Neural crest cell (in vitro differentiated cells): ENCODE results near the gene VPS13C. TPM values are rescaled to one million over a fixed set of nuclear protein-coding genes. Genes with fewer than 3 reads are reported as not detected.

Experiments
- DNase-seq: peaks from one replicate; pipeline ENCODE4 v3.0.0; 2021; ENCODE audit warnings: low read depth, mixed read lengths, low spot score
- H3K27ac Mint-ChIP-seq: one replicate; pipeline ENCODE4 v1.8.0; 2021; ENCODE audit warnings: mild to moderate bottlenecking, mixed read lengths; ENCODE audit not compliant: unreplicated experiment
- H3K27me3 Mint-ChIP-seq: 2 replicates; pipeline ENCODE4 v1.8.0; 2021; ENCODE audit warnings: low read depth, mild to moderate bottlenecking, mixed read lengths
- H3K36me3 Mint-ChIP-seq: 2 replicates; pipeline ENCODE4 v1.8.0; 2021; ENCODE audit warnings: low read depth, mild to moderate bottlenecking, mixed read lengths
- H3K4me1 Mint-ChIP-seq: 2 replicates; pipeline ENCODE4 v1.8.0; 2021; ENCODE audit warnings: mixed read lengths
- H3K4me3 Mint-ChIP-seq: one replicate; pipeline ENCODE4 v1.8.0; 2021; ENCODE audit warnings: mild to moderate bottlenecking, mixed read lengths
- H3K9me3 Mint-ChIP-seq: 2 replicates; pipeline ENCODE4 v1.8.0; 2021; ENCODE audit warnings: mixed read lengths
- CTCF ChIP-seq: fragments of 200-600 bp; sonication (generic); conservative IDR thresholded peaks from 2 replicates; pipeline ENCODE4 v1.5.0; 2021; ENCODE audit warnings: antibody characterized with exemption, mild to moderate bottlenecking
- long read RNA-seq: library from polyadenylated mRNA; unstranded; transcript quantifications from one replicate; pipeline ENCODE4 v2.0.0, GENCODE V29; 2020
- total RNA-seq: library from RNA; stranded (reverse); gene quantifications from 2 replicates; pipeline ENCODE4 v1.2.1, GENCODE V29; 2021

The VPS13C gene
- 31.5 and 33.1 TPM in 2 replicates for total RNA-seq
- long read RNA-seq, partial matches to known transcripts: 45 of 50 reads
- long read RNA-seq, other reads (novel, unspliced or antisense): 5 of 50 reads

- H3K4me3 Mint-ChIP-seq: peak within 1 kb of the TSS; percentile 92
- peak; percentile 82 for TF ChIP-seq CTCF
- H3K27ac Mint-ChIP-seq: peak within 1 kb of the TSS; percentile 9
- peaks cover 32% of the 10 kb centered on the region for H3K4me1 Mint-ChIP-seq
- H3K27me3 Mint-ChIP-seq: peaks cover 55% of the 10 kb centered on the region
- no peaks in the 10 kb centered on the region for H3K36me3 Mint-ChIP-seq
- DNase-seq: peak; percentile 85
- no peaks in the 10 kb centered on the region for H3K9me3 Mint-ChIP-seq
Measured at GRCh38 chr15:62060113-62060895, at the start of gene VPS13C. Gene VPS13C, minus strand, starts transcription at chr15:62060447. Its CDS starts 73 bp downstream, at chr15:62060374.

GRCh38 chr15:62109437-62109836, 49.2 kb upstream of the VPS13C start:
- no peak for DNase-seq
- TF ChIP-seq CTCF: no peak
- Mint-ChIP-seq H3K27me3 (no peaks in the 10 kb centered on the region), H3K4me1 (no peaks in the 10 kb centered on the region), H3K36me3 (no peaks in the 10 kb centered on the region), H3K4me3 (no peak overlapping the region), H3K27ac (no peak overlapping the region), H3K9me3 (no peaks in the 10 kb centered on the region)

GRCh38 chr15:62108411-62108810, 48.2 kb upstream of the VPS13C start:
- no peak for DNase-seq
- Mint-ChIP-seq H3K4me3 (no peak overlapping the region), H3K27ac (peak overlapping the region; percentile 45), H3K36me3 (no peaks in the 10 kb centered on the region), H3K27me3 (no peaks in the 10 kb centered on the region), H3K9me3 (no peaks in the 10 kb centered on the region), H3K4me1 (no peaks in the 10 kb centered on the region)
- TF ChIP-seq CTCF: no peak

GRCh38 chr15:62107571-62108121, 47.4 kb upstream of the VPS13C start:
- H3K9me3 Mint-ChIP-seq: no peaks in the 10 kb centered on the region
- H3K4me3 Mint-ChIP-seq: no peak overlapping the region
- H3K36me3 Mint-ChIP-seq: no peaks in the 10 kb centered on the region
- H3K27ac Mint-ChIP-seq: no peak overlapping the region
- DNase-seq: no peak
- TF ChIP-seq CTCF: no peak
- H3K27me3 Mint-ChIP-seq: no peaks in the 10 kb centered on the region
- no peaks in the 10 kb centered on the region for H3K4me1 Mint-ChIP-seq

- Mint-ChIP-seq H3K4me3 (no peak overlapping the region), H3K27me3 (no peaks in the 10 kb centered on the region), H3K36me3 (no peaks in the 10 kb centered on the region), H3K27ac (no peak overlapping the region), H3K4me1 (no peaks in the 10 kb centered on the region), H3K9me3 (no peaks in the 10 kb centered on the region)
- DNase-seq: no peak
- no peak for TF ChIP-seq CTCF
Measured at GRCh38 chr15:62106096-62106495, 45.8 kb upstream of the VPS13C start.
